ENCODE data around the gene PSMA8.

Gene PSMA8

DNA sequence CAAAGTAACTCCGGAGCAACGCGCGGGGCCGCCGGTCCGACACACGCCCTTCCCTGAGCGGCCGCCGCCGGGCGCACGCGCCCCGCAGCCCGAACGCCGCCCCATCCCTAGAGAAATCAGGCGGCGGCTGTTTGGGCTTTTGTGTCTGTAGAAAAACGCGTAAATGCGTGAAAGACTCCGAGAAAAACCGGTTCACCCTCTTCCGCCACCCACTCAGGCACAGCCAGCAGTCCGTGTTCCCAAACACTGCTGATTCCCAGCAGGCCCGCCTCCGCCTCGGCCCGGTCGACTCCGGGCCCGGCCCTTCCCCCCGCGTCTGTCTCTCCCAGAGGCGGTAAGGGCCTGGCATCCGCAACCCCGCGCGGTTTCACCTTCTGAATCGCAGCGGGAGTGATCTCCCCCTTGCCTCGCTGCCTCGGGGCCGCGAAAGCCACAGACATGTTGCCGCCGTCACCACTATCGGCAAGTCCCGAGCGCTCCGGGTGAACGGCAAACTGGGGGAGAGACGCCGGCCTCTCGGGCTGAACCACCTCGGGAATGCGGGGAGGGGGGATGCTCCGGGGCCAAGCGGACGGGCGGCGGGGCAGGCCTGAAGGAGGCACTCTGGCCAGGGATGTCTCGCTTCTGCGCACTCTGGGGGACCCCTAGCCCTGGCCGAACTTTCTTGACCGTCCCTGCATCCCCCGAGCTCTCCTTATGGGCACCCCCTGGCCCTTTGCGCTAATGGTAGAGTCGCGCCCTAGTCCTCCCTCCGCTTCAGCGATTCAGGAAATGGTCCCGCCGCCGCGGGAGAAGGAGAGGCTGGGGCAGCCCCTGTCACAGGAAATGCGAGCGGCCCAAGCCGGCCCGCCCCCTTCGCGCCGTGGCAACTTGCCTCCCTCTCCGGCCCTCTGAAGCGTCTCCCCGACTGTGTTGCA lies 43.3 kb upstream of the PSMA8 start, which contains the start of gene SS18:
SS18 (minus strand) TSS at position 484 of the 917 bp plus-strand sequence; CDS start at position 440, 44 bp downstream.
- in situ Hi-C loops (cut with HindIII; ENCODE audit: low pct_ligation_motif_present, low sequenced_read_pairs) = no loop called here
- peak within 1 kb of the TSS; percentile 92 for H3K4me3 ChIP-seq (ENCODE audit: low read depth, low read length)
- H3K27ac ChIP-seq = peak within 1 kb of the TSS; percentile 98
- TF ChIP-seq CTCF (IDR thresholded peaks at IDR 0.05; ENCODE audit: low read depth, low read length, missing control alignments) = no peak
- H3K27me3 ChIP-seq (replicated peaks) = no peaks in the 10 kb centered on the region
- H3K36me3 ChIP-seq (replicated peaks) = peaks cover 3% of the 10 kb centered on the region
- DNase-seq = peak; percentile 86

GRCh38 chr18:26091047-26091630 lies 42.5 kb upstream of the PSMA8 start:
- TF ChIP-seq CTCF (IDR thresholded peaks at IDR 0.05; ENCODE audit: low read depth, low read length, missing control alignments) = no peak
- H3K4me3 ChIP-seq (ENCODE audit: low read depth, low read length) = peak overlapping the region; percentile 92
- no peak for DNase-seq
- no peaks in the 10 kb centered on the region for H3K36me3 ChIP-seq (replicated peaks)
- peak overlapping the region; percentile 98 for H3K27ac ChIP-seq
- in situ Hi-C loops (cut with HindIII; ENCODE audit: low pct_ligation_motif_present, low sequenced_read_pairs) = no loop called here
- H3K27me3 ChIP-seq (replicated peaks) = no peaks in the 10 kb centered on the region

DNA sequence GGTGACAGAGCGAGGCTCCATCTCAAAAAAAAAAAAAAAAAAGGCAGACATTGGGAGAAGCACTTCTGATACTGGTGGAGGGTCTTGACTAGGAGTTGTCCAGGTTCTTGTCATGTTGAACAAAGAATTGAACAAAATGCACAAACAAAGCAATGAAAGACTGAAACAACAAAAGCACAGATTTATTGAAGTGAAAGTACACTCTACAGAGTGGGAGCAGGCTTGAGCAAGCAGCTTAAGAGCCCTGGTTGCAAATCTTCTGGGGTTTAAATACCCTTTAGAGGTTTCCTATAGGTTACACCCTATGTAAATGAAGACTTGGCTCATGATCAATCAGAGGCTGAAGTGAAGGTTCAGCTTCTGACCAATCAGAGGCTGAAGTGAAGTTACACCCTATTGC lies 36.8 kb upstream of the PSMA8 start:
- Histone ChIP-seq H3K27me3 (replicated peaks) (no peaks in the 10 kb centered on the region), H3K36me3 (replicated peaks) (no peaks in the 10 kb centered on the region), H3K4me3 (ENCODE audit: low read depth, low read length) (no peak overlapping the region), H3K27ac (no peak overlapping the region)
- no peak for DNase-seq
- in situ Hi-C loops (cut with HindIII; ENCODE audit: low pct_ligation_motif_present, low sequenced_read_pairs) = no loop called here
- no peak for TF ChIP-seq CTCF (IDR thresholded peaks at IDR 0.05; ENCODE audit: low read depth, low read length, missing control alignments)

- H3K4me3 ChIP-seq (ENCODE audit: low read depth, low read length) = no peak overlapping the region
- in situ Hi-C loops (cut with HindIII; ENCODE audit: low pct_ligation_motif_present, low sequenced_read_pairs) = no loop called here
- no peak for TF ChIP-seq CTCF (IDR thresholded peaks at IDR 0.05; ENCODE audit: low read depth, low read length, missing control alignments)
- DNase-seq = no peak
- no peak overlapping the region for H3K27ac ChIP-seq
- H3K27me3 ChIP-seq (replicated peaks) = no peaks in the 10 kb centered on the region
- no peaks in the 10 kb centered on the region for H3K36me3 ChIP-seq (replicated peaks)
Measured at GRCh38 chr18:26097563-26097962, 36.1 kb upstream of the PSMA8 start.

DNA sequence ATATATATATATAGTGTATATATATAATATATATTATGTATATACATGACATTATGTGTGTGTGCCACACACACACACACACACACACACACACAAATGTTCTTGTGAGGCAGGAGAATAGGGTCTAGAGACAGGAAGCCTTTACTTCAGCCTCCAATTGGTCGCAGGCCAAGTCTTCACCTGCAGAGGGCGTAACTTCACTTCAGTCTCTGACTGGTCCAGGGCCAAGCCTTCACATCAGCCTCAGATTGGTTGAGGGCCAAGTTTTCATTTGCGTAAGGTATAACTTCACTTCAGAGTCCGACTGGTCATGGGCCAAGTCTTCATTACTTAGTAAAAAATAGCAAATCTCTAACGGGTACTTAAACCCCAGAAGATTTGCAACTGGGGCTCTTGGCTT lies 30.1 kb upstream of the PSMA8 start:
- H3K27ac ChIP-seq = no peak overlapping the region
- no peak for DNase-seq
- in situ Hi-C loops (cut with HindIII; ENCODE audit: low pct_ligation_motif_present, low sequenced_read_pairs) = no loop called here
- no peaks in the 10 kb centered on the region for H3K27me3 ChIP-seq (replicated peaks)
- no peaks in the 10 kb centered on the region for H3K36me3 ChIP-seq (replicated peaks)
- H3K4me3 ChIP-seq (ENCODE audit: low read depth, low read length) = no peak overlapping the region
- TF ChIP-seq CTCF (IDR thresholded peaks at IDR 0.05; ENCODE audit: low read depth, low read length, missing control alignments) = peak; percentile 29

Data from brain microvascular endothelial cell (primary cell).